GM23338 (cell line): ENCODE data around the gene NOP9.

Experiments used
- CREB1 ChIP-seq: fragments of 250-450 bp; sonication (Bioruptor Pico); IDR thresholded peaks from 2 replicates; pipeline ENCODE4 v1.5.0; 2020; ENCODE audit warnings: low read depth, mild to moderate bottlenecking, moderate library complexity
- CTCF ChIP-seq, 2 experiments: fragments of 200-600 bp in 1 of 2; sonication (generic) in 1 of 2; conservative IDR thresholded peaks; 2 replicates each; pipeline versions ENCODE4 v1.5.1 to v1.6.1; 2016 to 2017; ENCODE audit warnings: antibody characterized with exemption in 2 of 2, low read depth in 2 of 2, mild to moderate bottlenecking in 2 of 2, moderate library complexity in 1 of 2
- EZH2 ChIP-seq: fragments of 200-600 bp; sonication (generic); IDR thresholded peaks from one replicate; pipeline ENCODE4 v1.8.0; 2017; ENCODE audit warnings: antibody characterized with exemption, mild to moderate bottlenecking, low read depth; ENCODE audit not compliant: unreplicated experiment
- EZH2phosphoT487 ChIP-seq: fragments of 200-600 bp; sonication (generic); IDR thresholded peaks from one replicate; pipeline ENCODE4 v1.8.1; 2018; ENCODE audit warnings: antibody characterized with exemption; ENCODE audit not compliant: unreplicated experiment
- JUNB ChIP-seq: IDR thresholded peaks from one replicate; pipeline ENCODE4 v1.6.1; 2016; ENCODE audit warnings: antibody characterized with exemption; ENCODE audit not compliant: unreplicated experiment
- POLR2AphosphoS5 ChIP-seq: IDR thresholded peaks from 2 replicates; pipeline ENCODE4 v1.6.1; 2016; ENCODE audit warnings: antibody characterized with exemption, low read depth
- REST ChIP-seq: IDR thresholded peaks from one replicate; pipeline ENCODE4 v1.6.1; 2018; ENCODE audit warnings: antibody characterized with exemption; ENCODE audit not compliant: unreplicated experiment
- STAT1 ChIP-seq: IDR thresholded peaks from one replicate; pipeline ENCODE4 v1.6.1; 2016; ENCODE audit warnings: antibody characterized with exemption; ENCODE audit not compliant: unreplicated experiment
- ZNF114 ChIP-seq: fragments of 250-450 bp; sonication (Bioruptor Pico); IDR thresholded peaks from 2 replicates; pipeline ENCODE4 v1.5.0; 2020; ENCODE audit warnings: mild to moderate bottlenecking, moderate library complexity
- ZNF331 ChIP-seq: fragments of 250-450 bp; sonication (Bioruptor Pico); IDR thresholded peaks from 2 replicates; pipeline ENCODE4 v1.5.0; 2020; ENCODE audit warnings: low read depth, mild to moderate bottlenecking, moderate library complexity
- TF ChIP-seq, protein P1 (sequence below): IDR thresholded peaks from 2 replicates; pipeline ENCODE4 v1.6.1; 2016; ENCODE audit warnings: antibody characterized with exemption
- TF ChIP-seq, protein P2 (sequence below): fragments of 250-450 bp; sonication (Bioruptor Pico); IDR thresholded peaks from 2 replicates; pipeline ENCODE4 v1.5.0; 2020; ENCODE audit warnings: mild to moderate bottlenecking, moderate library complexity

GRCh38 chr14:24260026-24260779 lies 39.4 kb upstream of the NOP9 start:
- TF ChIP-seq CTCF (conservative IDR thresholded peaks at IDR 0.05; ENCODE audit: low read depth in 2 of 2): no peak
- TF ChIP-seq REST: no peak
- TF ChIP-seq POLR2AphosphoS5: no peak
- no peak for TF ChIP-seq EZH2
- TF ChIP-seq STAT1: no peak
- no peak for TF ChIP-seq JUNB
- no peak for TF ChIP-seq ZNF331 (CRISPR knock-in tag)
- no peak for TF ChIP-seq EZH2phosphoT487
- no peak for TF ChIP-seq CREB1 (CRISPR knock-in tag)
- TF ChIP-seq, protein P1, sequence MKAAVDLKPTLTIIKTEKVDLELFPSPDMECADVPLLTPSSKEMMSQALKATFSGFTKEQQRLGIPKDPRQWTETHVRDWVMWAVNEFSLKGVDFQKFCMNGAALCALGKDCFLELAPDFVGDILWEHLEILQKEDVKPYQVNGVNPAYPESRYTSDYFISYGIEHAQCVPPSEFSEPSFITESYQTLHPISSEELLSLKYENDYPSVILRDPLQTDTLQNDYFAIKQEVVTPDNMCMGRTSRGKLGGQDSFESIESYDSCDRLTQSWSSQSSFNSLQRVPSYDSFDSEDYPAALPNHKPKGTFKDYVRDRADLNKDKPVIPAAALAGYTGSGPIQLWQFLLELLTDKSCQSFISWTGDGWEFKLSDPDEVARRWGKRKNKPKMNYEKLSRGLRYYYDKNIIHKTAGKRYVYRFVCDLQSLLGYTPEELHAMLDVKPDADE: no peak
- TF ChIP-seq, protein P2, sequence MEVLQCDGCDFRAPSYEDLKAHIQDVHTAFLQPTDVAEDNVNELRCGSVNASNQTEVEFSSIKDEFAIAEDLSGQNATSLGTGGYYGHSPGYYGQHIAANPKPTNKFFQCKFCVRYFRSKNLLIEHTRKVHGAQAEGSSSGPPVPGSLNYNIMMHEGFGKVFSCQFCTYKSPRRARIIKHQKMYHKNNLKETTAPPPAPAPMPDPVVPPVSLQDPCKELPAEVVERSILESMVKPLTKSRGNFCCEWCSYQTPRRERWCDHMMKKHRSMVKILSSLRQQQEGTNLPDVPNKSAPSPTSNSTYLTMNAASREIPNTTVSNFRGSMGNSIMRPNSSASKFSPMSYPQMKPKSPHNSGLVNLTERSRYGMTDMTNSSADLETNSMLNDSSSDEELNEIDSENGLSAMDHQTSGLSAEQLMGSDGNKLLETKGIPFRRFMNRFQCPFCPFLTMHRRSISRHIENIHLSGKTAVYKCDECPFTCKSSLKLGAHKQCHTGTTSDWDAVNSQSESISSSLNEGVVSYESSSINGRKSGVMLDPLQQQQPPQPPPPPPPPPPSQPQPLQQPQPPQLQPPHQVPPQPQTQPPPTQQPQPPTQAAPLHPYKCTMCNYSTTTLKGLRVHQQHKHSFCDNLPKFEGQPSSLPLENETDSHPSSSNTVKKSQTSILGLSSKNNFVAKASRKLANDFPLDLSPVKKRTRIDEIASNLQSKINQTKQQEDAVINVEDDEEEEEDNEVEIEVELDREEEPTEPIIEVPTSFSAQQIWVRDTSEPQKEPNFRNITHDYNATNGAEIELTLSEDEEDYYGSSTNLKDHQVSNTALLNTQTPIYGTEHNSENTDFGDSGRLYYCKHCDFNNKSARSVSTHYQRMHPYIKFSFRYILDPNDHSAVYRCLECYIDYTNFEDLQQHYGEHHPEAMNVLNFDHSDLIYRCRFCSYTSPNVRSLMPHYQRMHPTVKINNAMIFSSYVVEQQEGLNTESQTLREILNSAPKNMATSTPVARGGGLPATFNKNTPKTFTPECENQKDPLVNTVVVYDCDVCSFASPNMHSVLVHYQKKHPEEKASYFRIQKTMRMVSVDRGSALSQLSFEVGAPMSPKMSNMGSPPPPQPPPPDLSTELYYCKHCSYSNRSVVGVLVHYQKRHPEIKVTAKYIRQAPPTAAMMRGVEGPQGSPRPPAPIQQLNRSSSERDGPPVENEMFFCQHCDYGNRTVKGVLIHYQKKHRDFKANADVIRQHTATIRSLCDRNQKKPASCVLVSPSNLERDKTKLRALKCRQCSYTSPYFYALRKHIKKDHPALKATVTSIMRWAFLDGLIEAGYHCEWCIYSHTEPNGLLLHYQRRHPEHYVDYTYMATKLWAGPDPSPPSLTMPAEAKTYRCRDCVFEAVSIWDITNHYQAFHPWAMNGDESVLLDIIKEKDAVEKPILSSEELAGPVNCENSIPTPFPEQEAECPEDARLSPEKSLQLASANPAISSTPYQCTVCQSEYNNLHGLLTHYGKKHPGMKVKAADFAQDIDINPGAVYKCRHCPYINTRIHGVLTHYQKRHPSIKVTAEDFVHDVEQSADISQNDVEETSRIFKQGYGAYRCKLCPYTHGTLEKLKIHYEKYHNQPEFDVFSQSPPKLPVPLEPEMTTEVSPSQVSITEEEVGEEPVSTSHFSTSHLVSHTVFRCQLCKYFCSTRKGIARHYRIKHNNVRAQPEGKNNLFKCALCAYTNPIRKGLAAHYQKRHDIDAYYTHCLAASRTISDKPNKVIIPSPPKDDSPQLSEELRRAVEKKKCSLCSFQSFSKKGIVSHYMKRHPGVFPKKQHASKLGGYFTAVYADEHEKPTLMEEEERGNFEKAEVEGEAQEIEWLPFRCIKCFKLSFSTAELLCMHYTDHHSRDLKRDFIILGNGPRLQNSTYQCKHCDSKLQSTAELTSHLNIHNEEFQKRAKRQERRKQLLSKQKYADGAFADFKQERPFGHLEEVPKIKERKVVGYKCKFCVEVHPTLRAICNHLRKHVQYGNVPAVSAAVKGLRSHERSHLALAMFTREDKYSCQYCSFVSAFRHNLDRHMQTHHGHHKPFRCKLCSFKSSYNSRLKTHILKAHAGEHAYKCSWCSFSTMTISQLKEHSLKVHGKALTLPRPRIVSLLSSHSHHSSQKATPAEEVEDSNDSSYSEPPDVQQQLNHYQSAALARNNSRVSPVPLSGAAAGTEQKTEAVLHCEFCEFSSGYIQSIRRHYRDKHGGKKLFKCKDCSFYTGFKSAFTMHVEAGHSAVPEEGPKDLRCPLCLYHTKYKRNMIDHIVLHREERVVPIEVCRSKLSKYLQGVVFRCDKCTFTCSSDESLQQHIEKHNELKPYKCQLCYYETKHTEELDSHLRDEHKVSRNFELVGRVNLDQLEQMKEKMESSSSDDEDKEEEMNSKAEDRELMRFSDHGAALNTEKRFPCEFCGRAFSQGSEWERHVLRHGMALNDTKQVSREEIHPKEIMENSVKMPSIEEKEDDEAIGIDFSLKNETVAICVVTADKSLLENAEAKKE (CRISPR knock-in tag): no peak
- no peak for TF ChIP-seq ZNF114 (CRISPR knock-in tag)
